Measurements from ENCODE around the gene OXER1.

Gene OXER1

GRCh38 chr2:42784204-42784880, 20.4 kb upstream of the OXER1 start:
- in situ Hi-C loops (cut with MboI; ENCODE audit: low pct_unique_long_range_greater_than_20kb, low sequenced_read_pairs, unreplicated experiment): no loop called here

DNA sequence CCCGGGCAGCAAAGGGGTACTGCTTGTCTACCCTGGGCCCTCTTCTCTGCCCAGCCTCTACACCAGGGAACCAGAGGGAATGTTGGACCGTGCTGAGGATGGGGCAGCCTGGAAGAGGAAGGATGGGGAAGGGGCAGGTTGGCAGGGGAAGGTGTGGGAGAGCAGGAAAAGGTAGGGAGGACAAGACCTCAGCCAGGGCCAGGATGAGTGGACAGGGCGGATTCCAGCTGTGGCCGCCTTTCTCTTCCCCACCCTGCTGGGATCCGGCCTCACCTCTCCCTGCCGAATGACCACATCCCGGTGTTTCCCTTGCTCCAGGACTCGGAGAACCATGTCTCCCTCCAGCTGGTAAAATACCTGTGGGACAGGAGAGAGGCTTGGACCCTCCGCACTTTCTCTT, 19.6 kb upstream of the OXER1 start:
- TF ChIP-seq, protein P1, sequence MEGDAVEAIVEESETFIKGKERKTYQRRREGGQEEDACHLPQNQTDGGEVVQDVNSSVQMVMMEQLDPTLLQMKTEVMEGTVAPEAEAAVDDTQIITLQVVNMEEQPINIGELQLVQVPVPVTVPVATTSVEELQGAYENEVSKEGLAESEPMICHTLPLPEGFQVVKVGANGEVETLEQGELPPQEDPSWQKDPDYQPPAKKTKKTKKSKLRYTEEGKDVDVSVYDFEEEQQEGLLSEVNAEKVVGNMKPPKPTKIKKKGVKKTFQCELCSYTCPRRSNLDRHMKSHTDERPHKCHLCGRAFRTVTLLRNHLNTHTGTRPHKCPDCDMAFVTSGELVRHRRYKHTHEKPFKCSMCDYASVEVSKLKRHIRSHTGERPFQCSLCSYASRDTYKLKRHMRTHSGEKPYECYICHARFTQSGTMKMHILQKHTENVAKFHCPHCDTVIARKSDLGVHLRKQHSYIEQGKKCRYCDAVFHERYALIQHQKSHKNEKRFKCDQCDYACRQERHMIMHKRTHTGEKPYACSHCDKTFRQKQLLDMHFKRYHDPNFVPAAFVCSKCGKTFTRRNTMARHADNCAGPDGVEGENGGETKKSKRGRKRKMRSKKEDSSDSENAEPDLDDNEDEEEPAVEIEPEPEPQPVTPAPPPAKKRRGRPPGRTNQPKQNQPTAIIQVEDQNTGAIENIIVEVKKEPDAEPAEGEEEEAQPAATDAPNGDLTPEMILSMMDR (IDR thresholded peaks at IDR 0.05; ENCODE audit: extremely low read depth, insufficient read depth, missing control alignments): no peak
- in situ Hi-C loops (cut with MboI; ENCODE audit: low pct_unique_long_range_greater_than_20kb, low sequenced_read_pairs, unreplicated experiment): no loop called here
- no peak for DNase-seq (ENCODE audit: low spot score)

More at GRCh38 chr2:42784204-42784880, 20.4 kb upstream of the OXER1 start:
- DNase-seq (ENCODE audit: low spot score): no peak
- TF ChIP-seq, protein P1 (IDR thresholded peaks at IDR 0.05; ENCODE audit: extremely low read depth, insufficient read depth, missing control alignments): no peak

- in situ Hi-C loops (cut with MboI; ENCODE audit: low pct_unique_long_range_greater_than_20kb, low sequenced_read_pairs, unreplicated experiment): no loop called here
- TF ChIP-seq, protein P1 (IDR thresholded peaks at IDR 0.05; ENCODE audit: extremely low read depth, insufficient read depth, missing control alignments): no peak
- no peak for DNase-seq (ENCODE audit: low spot score)
These were observed 17.2 kb upstream of the OXER1 start for GRCh38 chr2:42781181-42781580.

DNA sequence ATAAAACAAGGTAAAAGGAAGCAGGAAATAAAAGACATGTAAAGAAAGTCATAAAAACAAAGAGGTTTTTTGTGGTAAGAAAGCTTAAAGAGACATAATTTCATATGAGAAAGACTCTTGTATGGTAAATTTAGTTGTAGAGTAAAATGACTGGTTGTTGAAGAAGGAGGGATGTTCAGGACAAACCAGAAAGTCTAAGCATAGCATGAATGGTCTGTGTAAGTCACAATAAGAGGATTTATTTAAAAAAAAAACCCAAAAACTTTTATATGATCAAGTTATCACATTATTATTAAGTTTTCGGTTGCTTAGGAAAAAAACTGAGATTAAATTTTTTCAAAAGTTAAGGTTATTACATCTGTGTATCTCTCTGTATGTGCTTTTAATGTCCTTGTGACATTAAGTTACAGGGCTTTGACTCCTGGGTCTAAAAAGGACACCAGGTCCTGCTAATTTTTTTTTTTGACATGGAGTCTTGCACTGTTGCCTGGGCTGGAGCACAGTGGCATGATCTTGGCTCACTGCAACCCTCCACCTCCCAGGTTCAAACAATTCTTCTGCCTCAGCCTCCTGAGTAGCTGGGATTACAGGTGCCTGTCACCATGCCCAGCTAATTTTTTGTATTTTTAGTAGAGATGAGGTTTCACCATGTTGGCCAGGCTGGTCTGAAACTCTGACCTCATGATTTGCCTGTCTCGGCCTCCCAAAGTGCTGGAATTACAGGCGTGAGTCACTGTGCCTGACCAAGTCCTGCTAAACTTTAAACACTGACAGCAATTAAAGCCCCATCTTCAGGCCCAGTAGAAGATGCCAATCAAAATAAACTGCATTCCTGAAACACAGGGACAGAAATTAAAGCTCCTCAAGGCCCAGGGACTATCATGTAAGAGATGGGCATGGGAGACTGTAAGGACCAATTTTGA, 14.2 kb upstream of the OXER1 start:
- DNase-seq (ENCODE audit: low spot score): no peak
- in situ Hi-C loops (cut with MboI; ENCODE audit: low pct_unique_long_range_greater_than_20kb, low sequenced_read_pairs, unreplicated experiment): no loop called here

GRCh38 chr2:42775810-42776209, 11.9 kb upstream of the OXER1 start:
- in situ Hi-C loops (cut with MboI; ENCODE audit: low pct_unique_long_range_greater_than_20kb, low sequenced_read_pairs, unreplicated experiment): no loop called here
- TF ChIP-seq, protein P1 (IDR thresholded peaks at IDR 0.05; ENCODE audit: extremely low read depth, insufficient read depth, missing control alignments): no peak
- DNase-seq (ENCODE audit: low spot score): no peak

More for the DNA sequence above, 14.2 kb upstream of the OXER1 start:
- TF ChIP-seq, protein P1 (IDR thresholded peaks at IDR 0.05; ENCODE audit: extremely low read depth, insufficient read depth, missing control alignments): no peak

DNA sequence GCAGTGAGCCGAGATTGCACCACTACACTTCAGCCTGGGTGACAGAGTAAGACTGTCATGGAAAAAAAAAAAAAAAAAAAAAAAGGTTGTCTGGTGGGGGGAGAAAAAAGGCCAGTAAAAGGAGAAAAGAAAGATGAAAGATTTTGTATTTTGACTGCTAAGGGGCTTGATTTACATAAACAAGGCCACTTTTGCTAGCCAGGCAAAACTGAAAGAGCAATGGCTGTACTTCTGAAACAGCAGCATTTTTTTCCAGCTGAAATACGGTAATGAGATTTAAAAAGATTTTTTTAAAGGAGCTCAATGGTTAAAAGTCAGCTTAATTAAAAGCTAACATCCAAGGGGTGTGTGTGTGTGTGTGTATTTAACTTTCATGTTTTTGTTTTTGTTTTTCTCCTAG, 11.3 kb upstream of the OXER1 start:
- TF ChIP-seq, protein P1 (IDR thresholded peaks at IDR 0.05; ENCODE audit: extremely low read depth, insufficient read depth, missing control alignments): no peak

More for the DNA sequence above, 11.3 kb upstream of the OXER1 start:
- in situ Hi-C loops (cut with MboI; ENCODE audit: low pct_unique_long_range_greater_than_20kb, low sequenced_read_pairs, unreplicated experiment): no loop called here
- DNase-seq (ENCODE audit: low spot score): no peak
